Measurements from ENCODE around the gene TMEM53. TPM values are rescaled to one million over a fixed set of nuclear protein-coding genes. Genes with fewer than 3 reads are reported as not detected.

The TMEM53 gene
- total RNA-seq, 2 donors from 2014 or later: 2.6 to 2.8 TPM

DNA sequence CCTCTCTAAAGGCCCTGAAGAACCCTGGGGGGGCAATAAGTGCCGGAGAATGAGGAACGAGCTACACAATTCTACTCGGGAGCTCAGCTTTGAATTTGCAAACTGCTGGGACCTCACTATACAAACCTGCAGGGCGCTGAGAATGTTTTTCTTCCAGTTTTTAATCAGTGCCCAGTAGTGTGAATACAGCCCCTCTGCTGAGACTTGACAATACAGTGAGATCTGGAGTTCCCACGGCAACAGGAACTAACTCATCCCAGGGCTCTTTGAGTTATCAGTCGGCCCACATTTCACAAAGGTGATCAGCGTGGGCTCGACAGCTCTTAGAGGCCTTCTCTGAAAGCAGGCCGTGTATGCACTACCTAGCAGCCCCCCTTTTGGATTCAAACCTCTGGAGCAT, 41.7 kb downstream of the TMEM53 start:
- no peaks in the 10 kb centered on the region for H3K9me3 ChIP-seq (ENCODE audit: control insufficient read depth, low read length, poor library complexity, severe bottlenecking)
- DNase-seq (no peak), ATAC-seq (peak; percentile 1)
- Mint-ChIP-seq H3K27ac (peak overlapping the region; percentile 94), H3K27me3 (no peaks in the 10 kb centered on the region), H3K4me1 (peaks cover 45% of the 10 kb centered on the region), H3K36me3 (ENCODE audit: low read depth) (peaks cover 2% of the 10 kb centered on the region), H3K4me3 (peak overlapping the region; percentile 93)

DNA sequence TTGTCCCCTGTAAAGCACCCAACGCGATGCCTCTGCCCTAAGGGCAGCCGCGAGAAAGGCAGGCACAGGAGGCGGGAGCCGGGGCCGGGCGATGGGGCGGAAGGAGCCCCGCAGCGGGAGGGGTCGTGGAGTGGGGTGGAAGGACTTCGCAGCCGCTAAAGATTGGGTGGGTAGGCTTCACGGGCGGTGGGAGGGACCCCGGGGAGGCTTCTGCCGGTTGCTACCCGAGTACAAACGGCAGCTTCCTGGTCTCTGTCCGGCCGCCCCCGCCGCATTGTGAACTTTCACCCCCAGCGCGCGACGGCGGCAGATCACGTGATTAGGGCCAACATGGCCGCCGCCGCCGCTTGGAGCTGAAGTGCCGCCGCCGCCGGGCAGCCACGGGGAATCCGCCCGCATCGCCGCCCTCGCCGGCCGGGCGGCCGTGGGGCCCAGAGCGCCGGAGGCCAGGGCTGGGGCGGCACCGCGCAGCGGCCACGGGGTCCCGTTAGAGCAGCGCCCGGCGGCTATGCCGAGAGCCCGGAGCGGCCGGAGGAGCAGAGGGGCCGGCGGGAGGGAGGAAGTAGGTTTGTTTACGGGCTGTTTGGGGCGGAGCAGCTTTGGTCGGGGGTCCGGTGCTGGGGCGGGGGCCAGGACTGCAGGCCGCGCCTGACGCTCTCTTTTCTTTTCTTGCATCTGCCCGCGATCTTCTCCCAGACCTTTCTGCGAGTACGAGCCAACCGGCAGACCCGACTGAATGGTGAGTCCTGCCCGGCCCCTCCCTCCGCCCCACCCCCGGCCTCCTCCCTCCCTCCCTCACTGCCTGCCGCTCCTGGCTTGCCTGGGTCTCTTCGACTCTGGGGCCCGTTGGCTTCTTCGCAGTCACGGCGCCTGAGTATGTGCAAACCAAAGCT, 42.4 kb downstream of the TMEM53 start:
- Mint-ChIP-seq H3K27me3 (no peaks in the 10 kb centered on the region), H3K36me3 (ENCODE audit: low read depth) (peaks cover 2% of the 10 kb centered on the region), H3K4me1 (peaks cover 42% of the 10 kb centered on the region), H3K27ac (peak overlapping the region; percentile 94), H3K4me3 (peak overlapping the region; percentile 93)
- DNase-seq (peak; percentile 79 to 81 (median 79)), ATAC-seq (peak; percentile 83)
- H3K9me3 ChIP-seq (ENCODE audit: control insufficient read depth, low read length, poor library complexity, severe bottlenecking): no peaks in the 10 kb centered on the region

DNA sequence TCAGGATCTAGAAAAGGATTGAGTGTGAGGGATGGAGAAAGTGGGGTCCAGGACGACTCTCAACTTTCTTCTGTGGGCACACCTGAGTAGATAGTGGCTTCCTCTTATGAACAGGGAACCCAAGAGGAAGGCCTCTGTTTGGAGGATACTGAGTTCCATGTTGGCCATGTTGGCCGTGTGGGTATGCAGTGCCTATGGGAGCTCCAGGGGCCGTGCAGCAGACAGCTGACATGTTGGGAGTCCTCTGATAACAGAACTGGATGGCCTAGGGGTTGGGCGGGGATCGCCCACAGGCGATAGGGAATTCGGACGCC, 43.0 kb downstream of the TMEM53 start:
- no peaks in the 10 kb centered on the region for H3K27me3 Mint-ChIP-seq
- peaks cover 2% of the 10 kb centered on the region for H3K36me3 Mint-ChIP-seq (ENCODE audit: low read depth)
- peak overlapping the region; percentile 93 for H3K4me3 Mint-ChIP-seq
- peak; percentile 22 for ATAC-seq
- H3K27ac Mint-ChIP-seq: peak overlapping the region; percentile 94
- no peak for DNase-seq
- H3K4me1 Mint-ChIP-seq: peaks cover 41% of the 10 kb centered on the region
- no peaks in the 10 kb centered on the region for H3K9me3 ChIP-seq (ENCODE audit: control insufficient read depth, low read length, poor library complexity, severe bottlenecking)

DNA sequence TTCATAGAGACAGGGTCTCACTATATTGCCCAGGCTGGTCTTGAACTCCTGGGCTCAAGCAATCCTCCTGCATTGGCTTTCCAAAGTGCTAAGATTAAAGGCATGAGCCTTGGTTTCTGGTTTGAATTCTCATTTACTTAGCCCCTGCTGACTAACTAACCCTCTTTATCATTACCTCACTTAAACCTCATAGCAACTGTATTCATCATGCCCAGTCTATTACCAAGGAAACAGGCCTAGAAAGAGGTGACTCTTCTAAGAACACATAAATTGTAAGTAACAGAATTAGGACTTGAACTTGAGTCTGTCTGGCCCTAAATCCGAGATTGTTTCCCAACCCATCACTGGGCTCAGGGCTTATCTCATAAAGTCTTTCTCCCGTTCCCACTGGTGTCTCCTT, 44.2 kb downstream of the TMEM53 start:
- no peak overlapping the region for H3K4me3 Mint-ChIP-seq
- peaks cover 34% of the 10 kb centered on the region for H3K4me1 Mint-ChIP-seq
- H3K9me3 ChIP-seq (ENCODE audit: control insufficient read depth, low read length, poor library complexity, severe bottlenecking): no peaks in the 10 kb centered on the region
- peak overlapping the region; percentile 94 for H3K27ac Mint-ChIP-seq
- ATAC-seq: no peak
- no peaks in the 10 kb centered on the region for H3K27me3 Mint-ChIP-seq
- H3K36me3 Mint-ChIP-seq (ENCODE audit: low read depth): no peaks in the 10 kb centered on the region
- no peak for DNase-seq

DNA sequence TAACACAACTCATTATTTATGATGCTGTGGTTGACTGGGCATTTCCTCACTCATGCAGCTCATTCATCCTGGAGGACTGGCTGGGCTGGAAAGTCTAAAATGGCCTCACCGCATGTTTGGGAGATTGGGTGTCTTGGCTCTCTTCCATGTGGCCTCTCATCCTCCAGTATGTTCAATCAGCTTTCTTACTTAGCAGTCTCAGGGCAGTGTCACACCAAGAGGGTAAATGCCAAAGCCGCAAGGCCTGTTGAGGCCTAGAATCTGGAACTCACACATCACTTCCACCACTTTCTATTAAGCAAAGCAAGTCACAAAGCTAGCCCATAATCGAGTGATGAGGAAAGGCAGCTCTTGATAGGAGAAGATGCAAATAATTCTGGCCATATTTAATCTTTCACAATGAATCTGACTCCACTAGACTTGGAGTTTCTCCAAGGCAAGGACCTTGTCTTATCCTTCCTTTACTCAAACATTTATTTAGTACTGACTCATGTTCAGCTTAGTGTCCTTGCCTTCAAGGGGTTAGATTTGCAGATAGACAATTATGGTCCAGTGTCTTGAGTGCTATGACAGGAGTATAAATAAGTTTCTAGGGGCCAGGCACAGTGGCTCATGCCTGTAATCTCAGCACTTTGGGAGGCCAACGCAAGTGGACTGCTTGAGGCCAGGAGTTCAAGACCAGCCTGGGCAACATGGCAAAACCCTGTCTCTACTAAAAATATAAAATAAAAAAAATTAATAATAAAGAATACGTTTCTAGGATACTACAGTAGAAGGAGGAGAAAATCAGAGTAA, 45.1 kb downstream of the TMEM53 start:
- no peaks in the 10 kb centered on the region for H3K27me3 Mint-ChIP-seq
- ATAC-seq (no peak), DNase-seq (no peak)
- no peak overlapping the region for H3K27ac Mint-ChIP-seq
- H3K9me3 ChIP-seq (ENCODE audit: control insufficient read depth, low read length, poor library complexity, severe bottlenecking): no peaks in the 10 kb centered on the region
- H3K4me1 Mint-ChIP-seq: peaks cover 27% of the 10 kb centered on the region
- no peak overlapping the region for H3K4me3 Mint-ChIP-seq
- H3K36me3 Mint-ChIP-seq (ENCODE audit: low read depth): no peaks in the 10 kb centered on the region

DNA sequence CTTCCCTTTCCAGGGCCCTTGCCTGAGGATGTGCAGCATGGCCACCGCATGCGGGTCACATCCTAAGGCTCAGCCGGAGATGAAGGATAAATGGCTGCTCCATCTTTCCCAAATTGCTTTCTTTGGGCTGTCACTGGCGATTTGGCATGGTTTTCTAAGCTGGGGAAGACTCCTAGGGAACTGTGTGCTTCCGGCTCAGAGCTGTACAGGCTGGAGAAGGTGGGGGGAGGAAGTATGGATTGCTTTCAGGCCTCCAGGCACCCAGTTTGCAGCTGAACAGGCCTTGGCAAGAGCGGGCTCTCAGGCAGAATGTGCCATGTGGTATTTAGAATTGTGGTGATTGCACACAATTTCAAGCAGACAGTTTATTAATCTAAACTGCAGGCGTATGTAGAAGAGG, 48.9 kb downstream of the TMEM53 start:
- Mint-ChIP-seq H3K4me3 (no peak overlapping the region), H3K27me3 (no peaks in the 10 kb centered on the region), H3K27ac (no peak overlapping the region), H3K4me1 (peaks cover 7% of the 10 kb centered on the region), H3K36me3 (ENCODE audit: low read depth) (no peaks in the 10 kb centered on the region)
- ATAC-seq (no peak), DNase-seq (no peak)
- no peaks in the 10 kb centered on the region for H3K9me3 ChIP-seq (ENCODE audit: control insufficient read depth, low read length, poor library complexity, severe bottlenecking)

DNA sequence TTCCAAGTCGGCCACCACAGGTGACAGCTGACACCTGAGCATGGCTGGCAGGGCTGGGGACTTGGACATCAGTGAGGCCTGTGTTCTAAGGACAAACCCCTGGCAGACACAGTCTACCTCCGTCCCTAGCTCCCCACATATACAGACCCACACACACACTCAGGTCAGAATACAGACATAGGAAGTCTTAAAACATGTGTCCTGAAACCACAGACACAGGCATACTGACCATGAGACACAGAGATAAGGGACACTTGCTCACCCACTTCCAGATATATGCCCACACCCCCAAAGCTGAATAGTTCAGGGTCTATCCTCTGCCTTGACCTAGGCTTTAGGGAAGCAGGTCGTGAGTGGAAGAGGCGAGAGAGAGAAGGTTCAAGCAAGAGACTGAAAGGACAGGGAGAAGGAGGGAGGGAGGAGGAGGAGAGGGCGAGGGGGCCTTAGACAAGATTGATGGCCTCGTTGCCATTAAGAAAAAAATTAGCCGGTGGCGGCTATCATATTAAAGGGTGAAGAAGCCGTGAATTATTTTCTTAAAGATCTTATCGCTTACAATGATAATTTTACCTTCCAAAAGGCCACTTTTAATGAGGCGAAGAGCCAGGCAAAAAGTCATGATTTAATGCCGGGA, 49.9 kb downstream of the TMEM53 start:
- ATAC-seq: no peak
- DNase-seq: no peak
- H3K27me3 Mint-ChIP-seq: no peaks in the 10 kb centered on the region
- H3K27ac Mint-ChIP-seq: no peak overlapping the region
- no peak overlapping the region for H3K4me3 Mint-ChIP-seq
- H3K4me1 Mint-ChIP-seq: peaks cover 7% of the 10 kb centered on the region
- H3K9me3 ChIP-seq (ENCODE audit: control insufficient read depth, low read length, poor library complexity, severe bottlenecking): no peaks in the 10 kb centered on the region
- H3K36me3 Mint-ChIP-seq (ENCODE audit: low read depth): no peaks in the 10 kb centered on the region

DNA sequence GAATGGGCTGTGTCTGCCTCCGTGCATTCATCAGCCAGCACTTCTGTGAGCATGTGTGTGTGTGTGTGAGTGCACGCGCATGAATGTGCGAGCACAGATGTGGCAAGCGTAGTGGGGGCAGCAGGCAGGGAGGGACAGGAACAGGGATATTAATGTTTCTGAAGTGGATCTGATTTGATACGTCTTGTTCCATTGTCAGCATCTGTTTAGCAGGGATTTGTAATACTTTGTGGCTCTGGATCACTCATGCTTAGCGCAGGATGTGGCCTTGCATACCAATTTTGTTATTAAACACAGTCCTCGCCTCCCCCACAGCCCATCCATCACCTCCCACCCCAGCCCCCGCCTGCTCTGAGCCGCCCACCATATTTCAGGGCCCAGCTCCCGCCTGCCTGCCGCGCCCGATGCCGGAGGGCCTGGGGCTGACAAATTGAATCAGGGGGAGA, 52.4 kb downstream of the TMEM53 start:
- peaks cover 5% of the 10 kb centered on the region for H3K27me3 Mint-ChIP-seq
- no peak overlapping the region for H3K4me3 Mint-ChIP-seq
- no peaks in the 10 kb centered on the region for H3K9me3 ChIP-seq (ENCODE audit: control insufficient read depth, low read length, poor library complexity, severe bottlenecking)
- H3K36me3 Mint-ChIP-seq (ENCODE audit: low read depth): no peaks in the 10 kb centered on the region
- ATAC-seq: no peak
- no peak overlapping the region for H3K27ac Mint-ChIP-seq
- DNase-seq: no peak
- peaks cover 5% of the 10 kb centered on the region for H3K4me1 Mint-ChIP-seq

DNA sequence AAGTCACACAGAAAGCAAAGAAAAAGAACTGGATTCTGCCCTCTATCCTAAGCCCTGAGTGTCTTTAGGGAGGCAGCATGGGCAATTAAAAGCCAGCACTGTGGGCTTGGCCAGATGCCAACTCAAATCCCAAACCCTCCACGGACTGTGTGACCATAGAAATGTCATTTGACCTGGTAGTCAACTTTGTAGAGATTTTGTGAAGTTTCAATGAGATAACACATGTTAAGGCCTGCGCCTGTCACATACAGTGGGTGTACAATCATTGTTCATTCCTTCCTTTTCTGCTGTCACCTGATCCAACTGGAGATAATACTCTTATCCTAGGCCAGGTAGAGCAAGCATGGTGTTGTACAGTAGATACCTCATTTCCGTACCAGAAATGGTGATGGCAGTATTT, 54.2 kb downstream of the TMEM53 start:
- peaks cover 5% of the 10 kb centered on the region for H3K4me1 Mint-ChIP-seq
- no peaks in the 10 kb centered on the region for H3K36me3 Mint-ChIP-seq (ENCODE audit: low read depth)
- no peak overlapping the region for H3K27ac Mint-ChIP-seq
- no peak for DNase-seq
- H3K4me3 Mint-ChIP-seq: no peak overlapping the region
- no peak for ATAC-seq
- H3K9me3 ChIP-seq (ENCODE audit: control insufficient read depth, low read length, poor library complexity, severe bottlenecking): no peaks in the 10 kb centered on the region
- peaks cover 5% of the 10 kb centered on the region for H3K27me3 Mint-ChIP-seq

DNA sequence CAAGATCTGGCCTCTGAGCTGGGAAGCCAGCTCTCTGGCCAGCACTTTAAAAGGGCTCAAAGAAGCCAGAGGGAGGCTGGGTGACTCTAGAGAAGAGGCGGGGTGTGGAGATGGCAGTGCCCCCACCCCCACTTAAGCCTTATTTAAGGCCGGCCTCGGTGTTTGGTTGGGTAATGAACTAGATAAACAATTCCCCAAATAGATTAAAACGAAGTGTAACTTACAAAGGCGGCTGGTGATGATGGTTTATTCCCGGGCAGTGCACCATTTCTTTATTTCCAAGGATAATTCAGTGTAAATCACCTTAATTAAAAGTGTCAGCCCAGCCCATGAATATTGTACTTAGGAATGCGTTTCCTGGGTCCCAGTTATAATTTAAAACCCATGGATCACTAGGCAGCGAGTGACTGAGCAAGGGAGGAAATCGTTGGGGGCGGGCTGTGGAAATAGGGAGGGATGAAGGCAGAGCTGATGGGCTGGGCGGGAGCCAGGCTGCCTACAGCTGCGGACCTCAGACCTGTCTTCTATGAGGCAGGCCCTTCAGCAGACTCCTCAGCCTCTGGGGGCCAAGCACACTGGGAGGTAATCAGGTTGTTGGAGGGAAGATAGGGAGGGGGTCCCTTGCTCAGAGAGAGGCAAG, 54.9 kb downstream of the TMEM53 start:
- ATAC-seq (no peak), DNase-seq (no peak)
- Mint-ChIP-seq H3K4me1 (peaks cover 5% of the 10 kb centered on the region), H3K4me3 (no peak overlapping the region), H3K27me3 (peaks cover 5% of the 10 kb centered on the region), H3K36me3 (ENCODE audit: low read depth) (no peaks in the 10 kb centered on the region), H3K27ac (peak overlapping the region; percentile 81)
- H3K9me3 ChIP-seq (ENCODE audit: control insufficient read depth, low read length, poor library complexity, severe bottlenecking): no peaks in the 10 kb centered on the region

DNA sequence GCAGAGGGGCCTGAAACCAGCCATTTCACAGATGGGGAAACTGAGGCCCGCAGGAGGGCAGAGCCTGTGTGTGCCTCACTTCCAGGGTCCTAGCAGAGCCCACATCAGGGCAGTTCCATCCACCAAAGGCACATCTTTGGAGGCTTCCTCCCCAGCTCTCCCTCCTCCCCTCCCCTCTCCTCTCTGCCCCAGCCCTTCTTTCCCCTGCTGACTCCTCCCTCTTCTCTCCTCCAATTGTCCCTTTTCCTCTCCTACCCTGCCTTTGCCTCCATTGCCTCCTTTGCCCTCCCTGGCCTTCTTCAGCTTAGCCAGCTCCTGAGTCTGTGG, 56.6 kb downstream of the TMEM53 start:
- no peak overlapping the region for H3K4me3 Mint-ChIP-seq
- H3K4me1 Mint-ChIP-seq: no peaks in the 10 kb centered on the region
- no peaks in the 10 kb centered on the region for H3K36me3 Mint-ChIP-seq (ENCODE audit: low read depth)
- H3K9me3 ChIP-seq (ENCODE audit: control insufficient read depth, low read length, poor library complexity, severe bottlenecking): no peaks in the 10 kb centered on the region
- H3K27me3 Mint-ChIP-seq: peaks cover 5% of the 10 kb centered on the region
- ATAC-seq (no peak), DNase-seq (no peak)
- H3K27ac Mint-ChIP-seq: no peak overlapping the region

DNA sequence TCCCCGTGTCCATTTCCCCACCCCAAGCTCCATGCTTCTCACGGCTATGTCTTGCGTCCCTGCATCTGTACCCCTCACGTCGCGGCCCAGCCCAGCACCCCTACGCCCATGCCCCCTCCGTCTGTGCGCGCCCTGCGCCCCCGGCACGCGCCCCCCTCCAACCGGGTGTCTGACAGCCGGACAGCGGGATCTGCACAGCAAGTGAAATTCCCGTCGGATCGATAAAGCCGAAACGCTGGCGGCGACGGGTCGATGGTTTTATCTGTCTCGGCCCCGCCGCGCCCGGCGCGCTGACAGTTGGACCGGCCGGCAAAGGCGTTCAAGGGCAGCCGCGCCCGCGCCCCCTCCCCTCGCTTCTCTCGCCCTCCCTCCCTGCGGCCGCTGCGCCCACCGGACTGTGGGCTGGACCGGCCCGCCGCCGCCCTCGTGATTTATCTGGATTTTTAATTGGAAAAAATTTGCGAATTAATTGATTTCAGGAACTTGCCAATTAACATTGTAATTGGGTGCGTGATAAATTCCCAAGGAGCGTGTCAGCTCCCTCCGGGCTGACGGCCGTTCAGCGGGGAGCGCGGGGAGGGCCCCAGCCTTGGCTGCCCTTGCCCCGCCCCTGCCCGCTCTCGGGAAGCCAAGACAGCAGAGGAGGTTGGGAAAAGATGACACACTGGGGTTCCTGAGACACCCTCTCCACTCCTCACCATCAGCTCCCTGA, 57.1 kb downstream of the TMEM53 start:
- Mint-ChIP-seq H3K4me1 (no peaks in the 10 kb centered on the region), H3K27ac (no peak overlapping the region), H3K36me3 (ENCODE audit: low read depth) (no peaks in the 10 kb centered on the region), H3K27me3 (peaks cover 5% of the 10 kb centered on the region), H3K4me3 (no peak overlapping the region)
- DNase-seq (no peak), ATAC-seq (no peak)
- H3K9me3 ChIP-seq (ENCODE audit: control insufficient read depth, low read length, poor library complexity, severe bottlenecking): no peaks in the 10 kb centered on the region
